ENCODE measurements around the gene KANK4.

The KANK4 gene

DNA sequence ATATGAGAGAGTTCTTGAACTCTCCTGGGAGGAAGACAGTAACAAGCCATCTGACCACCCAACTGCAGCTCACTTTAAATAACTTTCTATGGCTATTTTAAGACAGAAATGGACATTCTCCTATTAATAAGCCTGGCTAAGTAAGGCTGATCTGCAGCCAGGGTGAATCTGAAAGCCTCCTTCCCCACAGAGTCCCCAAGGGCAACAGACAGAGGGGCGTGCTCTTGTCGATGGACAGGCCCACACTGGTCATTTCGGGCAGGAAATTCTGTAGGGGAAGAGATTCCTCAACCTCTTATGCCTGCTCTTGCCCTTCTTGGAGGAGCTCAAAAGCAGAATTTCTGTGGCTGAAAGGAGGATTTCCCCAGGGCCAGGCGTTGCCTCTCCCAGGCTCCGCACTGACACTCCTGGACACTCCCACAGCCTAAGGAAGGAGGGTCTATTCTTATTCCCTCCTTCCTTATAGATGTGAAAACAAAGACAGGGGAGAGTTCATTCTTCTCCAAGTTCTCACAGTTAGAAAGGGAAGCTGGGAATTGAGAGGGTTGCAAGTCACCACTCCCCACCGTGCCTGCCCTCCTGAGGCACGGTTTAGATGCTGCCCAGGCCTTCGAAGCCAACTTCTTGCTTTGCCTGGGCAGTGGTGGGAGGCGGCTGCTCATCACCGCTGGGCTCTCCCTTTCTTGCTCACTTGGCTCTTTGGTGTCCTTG is 17.9 kb upstream of the KANK4 start:
- DNase-seq = no peak

DNA sequence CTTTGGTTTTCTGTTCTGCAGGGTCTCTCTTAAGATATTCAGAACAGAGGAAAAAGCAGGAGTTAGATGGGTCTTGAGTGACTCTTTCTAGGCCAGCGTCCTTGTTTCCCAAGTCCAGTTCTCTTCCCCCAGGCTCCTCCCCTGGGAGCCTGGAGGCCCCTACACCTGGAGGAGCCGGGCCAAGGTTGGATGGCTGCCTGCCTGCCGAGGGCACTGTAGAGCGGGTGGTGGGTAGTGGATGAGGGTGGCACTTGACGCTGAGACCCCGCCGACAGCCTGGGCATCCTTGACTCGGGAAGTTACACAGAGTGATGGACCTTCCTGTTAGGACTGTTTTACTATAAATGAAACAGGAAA is 17.4 kb upstream of the KANK4 start:
- no peak for DNase-seq

GRCh38 chr1:62335656-62336055 is 16.4 kb upstream of the KANK4 start:
- DNase-seq = no peak

- DNase-seq = no peak
Measured at GRCh38 chr1:62334434-62334985, 15.3 kb upstream of the KANK4 start.

DNA sequence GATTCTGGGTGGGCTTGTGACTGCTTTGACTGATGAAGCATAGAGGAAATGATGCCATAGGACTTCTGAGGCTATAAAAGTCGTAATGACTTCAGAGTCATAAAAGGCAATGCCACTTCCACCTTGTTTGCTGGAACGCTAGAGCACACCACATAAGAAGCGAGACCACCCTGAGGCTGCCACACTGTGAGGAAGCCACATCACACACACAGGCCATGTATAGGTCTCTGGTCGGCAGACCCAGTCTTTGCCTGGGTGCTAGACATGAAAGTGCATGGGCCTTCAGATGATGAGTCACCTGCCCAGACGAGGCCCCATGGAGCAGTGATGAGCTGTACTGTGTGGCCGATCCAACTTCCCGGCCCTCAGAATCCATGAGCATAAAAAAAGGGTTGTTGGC is 14.2 kb upstream of the KANK4 start:
- no peak for DNase-seq

DNA sequence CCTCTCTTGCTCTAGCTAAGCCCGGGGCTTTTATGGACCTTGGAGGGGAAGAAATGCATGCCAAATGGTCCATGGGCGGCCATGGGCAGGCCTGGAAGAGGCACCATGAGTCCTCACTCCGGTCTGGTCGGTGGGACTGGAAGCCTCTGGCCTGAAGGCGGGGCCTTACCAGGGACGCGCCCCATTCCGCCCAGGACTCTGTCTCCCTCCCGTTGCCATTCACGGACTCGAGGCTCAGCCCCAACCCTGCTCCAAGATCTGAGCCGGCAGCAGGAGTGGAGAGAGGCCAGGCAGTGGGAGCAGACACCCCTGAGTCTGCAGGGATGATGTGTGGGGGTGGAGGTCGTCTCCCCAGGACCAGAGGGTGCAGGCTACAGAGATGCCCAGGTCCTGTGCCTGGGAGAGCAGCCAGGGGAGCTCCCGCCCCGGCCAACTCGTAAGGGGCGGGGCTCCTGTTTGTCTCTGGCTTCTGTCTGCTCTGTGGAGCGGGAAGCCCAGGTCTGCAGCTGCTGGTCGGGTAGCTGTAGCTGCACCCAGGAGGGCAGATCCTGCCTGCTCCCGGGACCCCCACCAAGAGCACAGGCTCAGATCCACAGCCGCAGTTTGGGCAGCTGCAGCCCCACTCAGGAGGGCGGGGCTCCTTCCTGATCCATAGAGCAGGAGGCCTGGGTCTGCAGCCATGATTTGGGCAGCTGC is 8.3 kb upstream of the KANK4 start:
- no peak for DNase-seq

GRCh38 chr1:62325681-62326080 is 6.4 kb upstream of the KANK4 start:
- DNase-seq = no peak

- no peak for DNase-seq
Measured at GRCh38 chr1:62325081-62325480, 5.8 kb upstream of the KANK4 start.

DNA sequence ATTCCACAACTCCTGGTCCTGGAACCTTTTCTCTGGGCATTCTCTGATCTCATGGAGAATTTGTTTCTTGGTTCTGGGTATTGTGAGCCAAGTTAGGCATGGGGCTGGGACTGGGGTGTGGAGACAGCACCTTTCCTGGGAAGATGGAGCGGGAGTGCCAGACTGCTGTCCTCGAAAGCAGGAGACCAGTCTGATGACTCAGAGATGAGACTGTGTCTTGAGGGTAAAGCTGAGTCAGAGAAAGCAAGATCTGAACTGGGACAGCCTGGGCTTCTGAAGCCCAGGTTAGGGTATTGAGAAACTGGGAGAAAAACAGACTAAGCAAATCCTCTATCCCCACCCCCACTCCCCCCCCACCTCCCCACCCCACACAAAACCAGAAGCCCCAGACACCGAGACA is 2.2 kb upstream of the KANK4 start:
- no peak for DNase-seq

DNA sequence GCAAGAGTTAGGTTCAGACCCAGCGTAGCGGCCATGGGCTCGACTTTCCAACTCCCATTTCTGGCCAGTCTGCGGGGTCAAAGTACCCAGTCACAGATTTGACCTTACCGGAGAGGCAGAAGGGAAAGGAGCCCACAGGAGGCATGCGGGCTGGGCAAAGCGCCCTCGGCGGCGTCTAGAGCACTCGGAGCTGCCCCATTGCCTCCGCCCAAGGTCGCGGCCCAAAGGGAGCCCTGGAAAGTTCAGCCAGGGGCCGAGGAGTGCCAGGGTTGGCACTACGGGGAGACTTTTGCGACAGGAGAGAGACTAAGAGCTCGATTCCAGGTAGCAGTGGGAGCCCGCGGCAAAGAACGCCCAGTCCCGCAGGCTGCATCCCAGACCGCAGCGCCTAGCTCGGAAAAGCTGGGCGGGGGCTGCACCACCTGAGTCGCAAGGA is 896 bp downstream of the KANK4 start:
- DNase-seq = no peak

DNA sequence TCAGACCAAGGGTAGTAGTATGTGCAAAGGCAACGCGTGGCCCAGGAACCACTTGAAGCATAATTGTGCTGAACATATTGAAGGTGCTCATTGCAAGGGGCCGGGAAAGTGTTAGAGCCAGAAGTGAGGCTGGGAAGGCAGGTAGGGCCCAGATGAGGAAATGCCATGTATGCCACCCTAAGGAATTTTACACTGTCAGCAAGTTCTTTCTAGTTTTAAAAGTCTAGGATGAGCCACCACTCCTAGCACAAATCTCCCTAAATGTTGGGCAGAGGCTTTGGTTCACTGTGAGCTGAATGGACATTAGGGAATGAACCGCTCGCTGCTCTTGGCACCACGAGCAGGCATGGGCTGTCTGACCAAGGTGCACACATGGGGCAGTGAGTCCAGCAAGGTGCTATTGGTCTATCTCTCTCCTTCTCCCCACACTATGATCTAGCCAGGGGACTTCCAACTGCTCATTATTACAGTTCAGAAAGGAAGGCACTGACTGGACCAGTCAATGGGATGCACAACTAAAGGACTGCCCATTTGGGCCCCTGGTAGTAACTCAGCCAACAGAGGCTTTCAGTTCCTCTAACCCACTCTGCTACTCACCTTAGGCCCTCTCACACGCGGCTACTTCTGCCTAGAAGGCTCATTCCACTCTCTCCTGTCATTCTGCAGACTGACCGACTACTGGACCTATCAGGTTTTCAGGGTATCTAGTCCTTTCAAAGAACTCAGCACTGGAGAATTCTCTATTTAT is 2.0 kb downstream of the KANK4 start:
- no peak for DNase-seq

- peak; percentile 81 for DNase-seq
Measured at GRCh38 chr1:62316135-62316534, 3.1 kb downstream of the KANK4 start.

DNA sequence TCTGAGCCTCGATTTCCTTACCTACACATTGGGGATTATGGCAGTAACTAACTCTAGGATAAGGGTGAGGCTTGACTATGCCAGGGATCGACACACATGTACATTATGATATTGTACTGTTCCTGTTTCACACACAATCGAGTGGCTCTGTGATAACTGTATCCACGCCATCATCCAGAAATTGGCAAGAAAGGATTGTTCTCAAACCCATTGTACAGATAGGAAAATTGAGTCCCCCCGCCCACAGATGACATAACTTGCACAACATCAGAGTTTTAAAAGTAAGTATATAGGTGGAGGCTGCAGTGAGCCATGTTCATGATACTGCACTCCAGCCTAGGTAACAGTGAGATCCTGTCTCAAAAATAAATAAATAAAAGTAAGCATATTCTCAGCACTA is 3.8 kb downstream of the KANK4 start:
- DNase-seq = no peak

DNA sequence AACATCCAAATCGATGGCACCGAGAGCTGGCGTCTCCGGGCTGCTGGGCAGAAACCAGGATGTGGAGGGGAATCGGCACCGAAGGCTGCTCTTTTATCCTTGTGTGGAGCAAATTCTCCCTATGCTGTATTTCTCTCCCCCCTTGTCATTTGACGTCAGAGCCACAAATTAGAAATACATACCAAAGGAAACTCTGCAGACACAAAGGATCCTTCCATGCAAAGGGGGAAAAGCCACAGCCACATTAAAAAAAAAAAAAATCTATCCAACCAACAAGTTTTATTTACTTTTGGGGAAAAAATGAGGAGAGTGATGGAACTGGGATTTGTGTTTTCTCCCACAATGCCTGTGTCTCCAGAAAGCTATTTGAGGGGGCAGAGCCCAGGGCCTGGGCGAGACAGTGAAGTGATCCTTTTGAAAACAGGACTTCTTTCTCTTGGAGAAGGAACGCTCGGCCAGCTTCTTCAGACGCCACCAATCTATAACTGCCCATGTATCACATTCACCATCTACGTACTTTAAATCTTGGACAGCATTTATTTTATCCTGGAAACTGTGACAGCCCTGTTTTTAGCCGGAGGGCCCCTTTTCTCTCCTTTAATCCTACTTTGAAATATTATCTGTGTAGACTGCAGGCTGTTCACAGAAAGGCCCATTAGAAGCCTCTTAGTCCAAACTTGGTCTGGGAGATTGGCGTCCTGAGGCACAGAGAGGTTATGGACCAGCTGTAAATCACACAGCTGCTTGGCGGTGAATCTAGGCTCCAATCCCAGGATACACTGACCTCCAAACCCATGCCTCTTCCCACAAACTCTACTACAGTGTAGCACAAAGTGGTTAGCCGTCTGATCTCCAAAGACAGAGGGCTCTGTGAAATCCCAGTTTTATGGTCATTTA is 4.5 kb downstream of the KANK4 start:
- no peak for DNase-seq

DNA sequence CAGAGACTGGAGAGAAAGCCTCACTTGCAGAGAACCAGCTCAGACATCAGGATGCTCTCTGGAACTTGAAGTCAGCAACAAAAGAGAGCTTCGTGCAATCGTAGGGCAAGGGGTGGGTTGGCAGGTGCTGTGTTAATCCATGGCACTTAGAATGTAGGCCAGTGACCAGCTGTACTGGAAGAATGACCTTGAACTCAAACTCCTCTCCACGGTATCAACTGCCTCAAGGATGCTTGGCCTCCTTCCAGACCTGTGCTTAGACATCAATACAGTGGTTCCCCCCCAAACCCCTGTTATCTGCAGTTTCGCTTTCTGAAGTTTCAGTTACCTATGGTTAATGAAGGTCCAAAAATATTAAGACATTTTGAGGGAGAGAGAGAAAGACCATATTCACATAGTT is 6.5 kb downstream of the KANK4 start:
- DNase-seq = peak; percentile 66

GRCh38 chr1:62311473-62311943 is 7.7 kb downstream of the KANK4 start:
- DNase-seq = no peak

DNA sequence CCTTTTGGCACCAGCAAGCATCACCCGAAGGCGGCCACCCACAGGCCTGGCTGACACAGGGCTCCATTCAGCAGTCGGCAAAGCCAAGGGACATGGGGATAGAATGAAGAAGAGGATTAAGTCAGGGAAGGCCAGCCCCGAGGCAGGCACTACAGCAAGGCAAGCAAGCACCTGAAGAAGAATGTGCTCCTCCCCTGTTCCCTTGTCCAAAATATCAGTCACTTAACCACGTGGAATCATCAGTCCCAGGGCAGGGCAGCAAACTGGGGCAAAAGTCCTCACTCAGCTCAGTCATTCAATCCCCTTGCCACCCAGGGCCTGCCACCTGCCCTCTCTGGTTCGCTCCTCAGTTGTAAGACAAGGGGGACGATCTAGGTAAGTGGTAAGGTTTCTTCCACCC is 9.3 kb downstream of the KANK4 start:
- DNase-seq = no peak

DNA sequence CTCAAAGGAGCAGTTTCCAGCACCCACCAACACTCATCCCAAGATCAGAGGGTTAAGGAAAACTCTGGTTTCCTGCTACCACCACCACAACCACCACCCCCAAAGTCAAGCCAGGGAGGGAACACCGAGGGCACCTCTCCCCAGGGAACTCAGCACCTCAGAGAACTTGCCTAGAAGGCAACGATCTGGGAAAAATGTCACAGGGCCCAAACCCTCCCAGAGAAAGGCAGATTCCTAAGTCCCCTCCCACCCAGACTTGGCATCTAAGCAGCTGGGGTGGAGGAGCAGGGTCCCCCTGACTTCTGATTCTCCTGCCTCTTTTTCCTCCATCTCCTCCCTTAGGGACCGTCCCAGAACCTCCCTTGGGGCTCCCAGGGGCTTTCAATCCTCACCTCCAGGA is 10.6 kb downstream of the KANK4 start:
- DNase-seq = no peak

DNA sequence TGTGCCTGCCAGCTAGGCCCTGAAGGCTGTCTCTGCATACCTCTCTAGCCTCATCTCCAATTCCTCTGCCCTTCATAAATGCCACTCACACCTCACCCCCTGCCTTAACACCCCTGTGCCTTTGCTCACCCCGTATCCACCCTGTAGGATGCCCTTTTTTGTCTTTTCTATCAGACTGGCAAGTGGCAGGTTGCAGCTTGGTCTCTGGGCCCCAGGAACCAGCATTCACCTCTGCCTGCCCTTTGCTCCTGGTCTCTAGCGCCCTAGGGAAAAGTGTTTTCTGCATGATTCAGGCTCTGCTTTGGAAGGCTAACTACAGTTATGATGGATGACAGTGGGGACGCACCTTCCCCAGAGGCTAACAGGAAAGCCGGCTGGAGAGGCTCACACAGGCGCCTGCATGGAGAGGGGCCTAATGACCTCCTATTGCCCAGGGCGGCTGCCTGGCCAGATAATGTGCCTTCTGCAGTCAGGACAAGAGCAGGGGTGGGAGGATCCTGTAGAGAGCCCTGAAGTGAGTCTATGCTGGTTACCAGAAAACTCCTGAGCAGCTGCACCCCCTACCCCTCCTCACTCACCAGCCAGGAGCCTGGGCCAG is 11.2 kb downstream of the KANK4 start:
- DNase-seq = no peak

GRCh38 chr1:62307446-62307845 is 11.8 kb downstream of the KANK4 start:
- no peak for DNase-seq

DNA sequence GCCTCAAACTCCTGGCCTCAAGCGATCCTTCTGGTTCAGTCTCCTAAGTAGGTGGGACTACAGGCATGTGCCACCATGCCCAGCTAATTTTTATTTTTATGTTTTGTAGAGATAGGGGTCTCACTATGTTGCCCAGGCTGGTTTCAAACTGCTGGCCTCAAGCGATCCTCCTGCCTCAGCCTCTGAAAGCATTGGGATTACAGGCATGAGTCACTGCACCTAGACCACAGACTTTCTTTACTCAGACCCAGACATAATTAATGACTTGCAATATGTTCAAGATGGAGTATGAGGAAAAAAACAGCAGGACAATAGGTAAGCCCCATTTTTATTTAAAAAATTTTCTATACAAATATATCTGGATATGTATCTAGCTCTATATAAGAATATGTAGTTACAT is 13.2 kb downstream of the KANK4 start:
- no peak for DNase-seq

GRCh38 chr1:62304975-62305374 is 14.3 kb downstream of the KANK4 start:
- no peak for DNase-seq
